GM12878 (cell line): ENCODE results near the gene RPS6KC1. TPM values are rescaled to one million over a fixed set of nuclear protein-coding genes. Genes with fewer than 3 reads are reported as not detected.

ENCODE experiments used
- BCL3 ChIP-seq: IDR thresholded peaks from 2 replicates; pipeline ENCODE4 v1.6.1; 2011; ENCODE audit warnings: borderline replicate concordance, low read depth, mild to moderate bottlenecking, moderate library complexity, low read length; ENCODE audit not compliant: insufficient read depth, poor library complexity, severe bottlenecking
- BCLAF1 ChIP-seq: fragments of 450-650 bp; IDR thresholded peaks from 2 replicates; pipeline ENCODE4 v1.6.1; 2017; ENCODE audit warnings: antibody characterized with exemption, mild to moderate bottlenecking, moderate library complexity
- CHD4 ChIP-seq: fragments of 200-600 bp; sonication (generic); IDR thresholded peaks from 2 replicates; pipeline ENCODE4 v1.6.1; 2016; ENCODE audit warnings: mild to moderate bottlenecking
- EZH2 ChIP-seq: IDR thresholded peaks from 2 replicates; pipeline ENCODE4 v1.6.1; 2012; ENCODE audit warnings: low read depth, mild to moderate bottlenecking, control low read depth, inconsistent platforms, low read length, borderline replicate concordance; ENCODE audit not compliant: control insufficient read depth
- GATAD2B ChIP-seq: fragments of 450-650 bp; conservative IDR thresholded peaks from 2 replicates; pipeline ENCODE4 v1.6.1; 2017; ENCODE audit warnings: low read depth, mild to moderate bottlenecking, moderate library complexity
- HCFC1 ChIP-seq: fragments of 150-350 bp; IDR thresholded peaks from 2 replicates; pipeline ENCODE4 v1.6.1; 2014; ENCODE audit warnings: low read length
- IKZF1 ChIP-seq: fragments of 450-650 bp; conservative IDR thresholded peaks from 2 replicates; pipeline ENCODE4 v1.6.1; 2017; ENCODE audit warnings: antibody characterized with exemption, mild to moderate bottlenecking
- JUND ChIP-seq: IDR thresholded peaks from 2 replicates; pipeline ENCODE4 v1.6.1; 2012; ENCODE audit warnings: low read depth, mild to moderate bottlenecking, low read length, improper control_type of control experiment, moderate library complexity
- MLLT1 ChIP-seq: fragments of 450-650 bp; IDR thresholded peaks from 2 replicates; pipeline ENCODE4 v1.6.1; 2016; ENCODE audit warnings: mild to moderate bottlenecking
- MTA3 ChIP-seq: IDR thresholded peaks from 2 replicates; pipeline ENCODE4 v1.6.1; 2012; ENCODE audit warnings: low read length, inconsistent platforms, borderline replicate concordance
- NFXL1 ChIP-seq: fragments of 450-650 bp; IDR thresholded peaks from 2 replicates; pipeline ENCODE4 v1.6.1; 2017; ENCODE audit warnings: antibody characterized with exemption, mild to moderate bottlenecking, borderline replicate concordance
- NR2F1 ChIP-seq: fragments of 450-650 bp; conservative IDR thresholded peaks from 2 replicates; pipeline ENCODE4 v1.6.1; 2017; ENCODE audit warnings: mild to moderate bottlenecking
- NRF1 ChIP-seq: conservative IDR thresholded peaks from 2 replicates; pipeline ENCODE4 v1.6.1; 2011; ENCODE audit warnings: mild to moderate bottlenecking, low read depth, low read length, improper control_type of control experiment
- PAX8 ChIP-seq: fragments of 450-650 bp; IDR thresholded peaks from 2 replicates; pipeline ENCODE4 v1.6.1; 2017; ENCODE audit warnings: mild to moderate bottlenecking, moderate library complexity
- PML ChIP-seq: IDR thresholded peaks from 2 replicates; pipeline ENCODE4 v1.6.1; 2012; ENCODE audit warnings: low read length, inconsistent platforms
- POLR2AphosphoS2 ChIP-seq: IDR thresholded peaks from 2 replicates; pipeline ENCODE4 v1.6.1; 2011; ENCODE audit warnings: low read depth, mild to moderate bottlenecking, low read length, improper control_type of control experiment, moderate library complexity
- RAD21 ChIP-seq: IDR thresholded peaks from 2 replicates; pipeline ENCODE4 v1.6.1; 2011; ENCODE audit warnings: mild to moderate bottlenecking, low read depth, low read length, moderate library complexity; ENCODE audit not compliant: insufficient read depth
- RELB ChIP-seq: fragments of 450-650 bp; IDR thresholded peaks from 2 replicates; pipeline ENCODE4 v1.6.1; 2017; ENCODE audit warnings: low read depth, mild to moderate bottlenecking, moderate library complexity
- RUNX3 ChIP-seq: IDR thresholded peaks from 2 replicates; pipeline ENCODE4 v1.6.1; 2012; ENCODE audit warnings: low read length, inconsistent platforms
- TAF1 ChIP-seq: IDR thresholded peaks from 2 replicates; pipeline ENCODE4 v1.6.1; 2011; ENCODE audit warnings: mild to moderate bottlenecking, low read depth, low read length, borderline replicate concordance
- ZBTB33 ChIP-seq: fragments of 450-650 bp; IDR thresholded peaks from 2 replicates; pipeline ENCODE4 v1.6.1; 2017; ENCODE audit warnings: mild to moderate bottlenecking
- polyA plus RNA-seq, 11 experiments: library from polyadenylated mRNA; depleted of rRNA in 4 of 11; unstranded in 6 of 11; stranded (reverse) in 5 of 11; fragments of >200 nt; fragmentation: Nextera tagmentation in 4 of 11; fragmentation: Illumina TruSeq in 1 of 11; extraction: Ambion mirVana in 4 of 11; extraction: Trizol in 1 of 11; gene quantifications; 1 replicate in 1 of 11; 2 replicates in 10 of 11; pipeline versions ENCODE4 v1.2.1 to v1.2.3, GENCODE V29; 2011 to 2016; ENCODE audit warnings: inconsistent platforms in 2 of 11, missing spikeins in 2 of 11, low read depth in 1 of 11
- total RNA-seq, 4 experiments: library from RNA; depleted of rRNA in 3 of 4; stranded (reverse); fragments of >200 nt in 3 of 4; fragmentation: Illumina TruSeq in 1 of 4; extraction: Trizol in 1 of 4; gene quantifications; 2 replicates each; pipeline versions ENCODE4 v1.2.1 to v1.2.3, GENCODE V29; 2013 to 2021

The RPS6KC1 gene
- total and polyA plus RNA-seq, 10 of the 15 experiments (the other 5 are each of a cell fraction or from before 2014, with no cell fraction given) = 2.9 to 17.3 (median 12.2) TPM

- TF ChIP-seq PML (no peak), RUNX3 (peak; percentile 70; the same call in 1 of the 2 replicates), GATAD2B (peak; percentile 65; the same call in 1 of the 2 replicates), TAF1 (peak; percentile 60; the same call in 1 of the 2 replicates), ZBTB33 (no peak), BCL3 (no peak), NR2F1 (peak; percentile 74), MLLT1 (peak; percentile 40; the same call in 1 of the 2 replicates), POLR2AphosphoS2 (no peak), RELB (peak; percentile 16; the same call in 1 of the 2 replicates), PAX8 (no peak), JUND (no peak; the same call in 1 of the 2 replicates), MTA3 (no peak), EZH2 (no peak), NFXL1 (no peak), RAD21 (no peak), HCFC1 (peak; percentile 66), BCLAF1 (0 out of 2 replicates have a peak, but pooled peaks have one; percentile 50), IKZF1 (peak; percentile 79), NRF1 (0 out of 2 replicates have a peak, but pooled peaks have one; percentile 8), CHD4 (no peak)
Measured at GRCh38 chr1:213051127-213051880, at the start of gene RPS6KC1 (continued).
